Prostate gland (tissue), 2 donors: ENCODE measurements around the gene GUCY2C. TPM values are rescaled to one million over a fixed set of nuclear protein-coding genes. Genes with fewer than 3 reads are reported as not detected.

Experiments
- DNase-seq: peaks from one replicate; pipeline ENCODE4 v3.0.0-alpha.2; 2019; ENCODE audit warnings: low spot score
- H3K27ac ChIP-seq, 2 donors: fragments of 200-600 bp; sonication (generic); 2 replicates each; pipeline ENCODE4 v1.5.1; 2017 to 2019
- H3K27me3 ChIP-seq: fragments of 200-600 bp; sonication (generic); replicated peaks from 2 replicates; pipeline ENCODE4 v1.5.1; 2019; ENCODE audit not compliant: insufficient read depth
- H3K36me3 ChIP-seq, 2 donors: fragments of 200-600 bp; sonication (generic); 1 replicate in 1 of 2; 2 replicates in 1 of 2; pipeline versions ENCODE4 v1.5.1 to v1.8.1; 2017 to 2019
- H3K4me1 ChIP-seq: fragments of 200-600 bp; sonication (generic); replicated peaks from 2 replicates; pipeline ENCODE4 v1.5.1; 2019
- H3K4me3 ChIP-seq, 2 donors: fragments of 200-600 bp; sonication (generic); 2 replicates each; pipeline ENCODE4 v1.5.1; 2017 to 2019
- H3K9me3 ChIP-seq: fragments of 200-600 bp; sonication (generic); 2 replicates; pipeline ENCODE4 v1.5.1; 2017
- CTCF ChIP-seq, 4 experiments: fragments of 200-600 bp in 2 of 4; fragments of 450-650 bp in 2 of 4; sonication (generic) in 2 of 4; IDR thresholded peaks; 1 replicate in 3 of 4; 2 replicates in 1 of 4; pipeline ENCODE4 v1.5.1; 2016 to 2019; ENCODE audit warnings: antibody characterized with exemption in 4 of 4, mild to moderate bottlenecking in 2 of 4, moderate library complexity in 2 of 4
- POLR2A ChIP-seq: fragments of 450-650 bp; IDR thresholded peaks from one replicate; pipeline ENCODE4 v1.6.1; 2016; ENCODE audit warnings: antibody characterized with exemption, mild to moderate bottlenecking
- POLR2AphosphoS5 ChIP-seq: sonication (generic); formaldehyde crosslinking; IDR thresholded peaks from one replicate; pipeline ENCODE4 v1.6.1; 2017; ENCODE audit warnings: antibody characterized with exemption
- WGBS: methylation state at CpG from one replicate; pipeline ENCODE4 v1.1.5; 2018; 5-methylcytosine and 5-hydroxymethylcytosine counted together
- intact Hi-C: fragments of 100-400 bp; cut with DNase I; formaldehyde crosslinking; loops from one replicate; pipeline ENCODE4 v1.14.2; 2022
- total RNA-seq, 2 donors: library from RNA; depleted of rRNA; stranded (reverse); fragments of >200 nt; gene quantifications; one replicate each; pipeline ENCODE4 v1.1.0, GENCODE V29; 2016

The GUCY2C gene
- total RNA-seq, 2 donors from 2014 or later: 0.11 TPM; not detected in 1

- no peak for TF ChIP-seq POLR2A
- intact Hi-C loops: no loop called here
- WGBS: 86% methylated on average over 3 of the region's 3 CpGs
- Histone ChIP-seq H3K27me3 (no peaks in the 10 kb centered on the region), H3K9me3 (no peaks in the 10 kb centered on the region), H3K4me1 (no peaks in the 10 kb centered on the region), H3K36me3 (no peaks in the 10 kb centered on the region), H3K27ac (no peak overlapping the region), H3K4me3 (no peak overlapping the region)
- no peak for DNase-seq
Measured at GRCh38 chr12:14588571-14588970, 107.8 kb downstream of the GUCY2C start.

GRCh38 chr12:14578646-14579045, 117.8 kb downstream of the GUCY2C start:
- H3K36me3 ChIP-seq: no peaks in the 10 kb centered on the region
- H3K27me3 ChIP-seq: no peaks in the 10 kb centered on the region
- no peak for DNase-seq
- 94% methylated on average over 8 of the region's 8 CpGs for WGBS
- no peaks in the 10 kb centered on the region for H3K9me3 ChIP-seq
- no peak overlapping the region for H3K27ac ChIP-seq
- no peaks in the 10 kb centered on the region for H3K4me1 ChIP-seq
- TF ChIP-seq POLR2AphosphoS5: no peak
- TF ChIP-seq POLR2A: no peak
- no peak for TF ChIP-seq CTCF (IDR thresholded peaks at IDR 0.05)
- H3K4me3 ChIP-seq: no peak overlapping the region
- intact Hi-C loops: no loop called here

- Histone ChIP-seq H3K4me3 (no peak overlapping the region), H3K9me3 (no peaks in the 10 kb centered on the region), H3K27ac (no peak overlapping the region), H3K4me1 (no peaks in the 10 kb centered on the region), H3K27me3 (no peaks in the 10 kb centered on the region), H3K36me3 (no peaks in the 10 kb centered on the region)
- WGBS: 81% methylated on average over 1 of the region's 1 CpG
- DNase-seq: no peak
- TF ChIP-seq POLR2AphosphoS5 (no peak), POLR2A (no peak), CTCF (IDR thresholded peaks at IDR 0.05) (no peak)
- intact Hi-C loops: no loop called here
Measured at GRCh38 chr12:14577344-14577743, 119.1 kb downstream of the GUCY2C start.

GRCh38 chr12:14576896-14577295, 119.5 kb downstream of the GUCY2C start:
- WGBS: 83% methylated on average over 8 of the region's 8 CpGs
- Histone ChIP-seq H3K27ac (no peak overlapping the region), H3K9me3 (no peaks in the 10 kb centered on the region), H3K27me3 (no peaks in the 10 kb centered on the region), H3K36me3 (no peaks in the 10 kb centered on the region), H3K4me1 (no peaks in the 10 kb centered on the region), H3K4me3 (no peak overlapping the region)
- intact Hi-C loops: no loop called here
- TF ChIP-seq POLR2AphosphoS5: no peak
- no peak for TF ChIP-seq CTCF (IDR thresholded peaks at IDR 0.05)
- no peak for TF ChIP-seq POLR2A
- no peak for DNase-seq

GRCh38 chr12:14575585-14575984, 120.8 kb downstream of the GUCY2C start:
- H3K9me3 ChIP-seq: no peaks in the 10 kb centered on the region
- WGBS: 93% methylated on average over 1 of the region's 1 CpG
- no peaks in the 10 kb centered on the region for H3K27me3 ChIP-seq
- no peak overlapping the region for H3K27ac ChIP-seq
- H3K36me3 ChIP-seq: no peaks in the 10 kb centered on the region
- intact Hi-C loops: no loop called here
- no peak for DNase-seq
- TF ChIP-seq CTCF (IDR thresholded peaks at IDR 0.05): no peak
- no peak for TF ChIP-seq POLR2AphosphoS5
- no peak for TF ChIP-seq POLR2A
- H3K4me3 ChIP-seq: no peak overlapping the region
- no peaks in the 10 kb centered on the region for H3K4me1 ChIP-seq
